PC-3 (cell line): Measurements from ENCODE around the gene DAND5.

Experiments
- EZH2phosphoT487 ChIP-seq: fragments of 300-600 bp; sonication (generic); IDR thresholded peaks from 2 replicates; pipeline ENCODE4 v1.6.1; 2018; ENCODE audit warnings: mild to moderate bottlenecking, antibody characterized with exemption, low read length, borderline replicate concordance
- TF ChIP-seq, protein P1 (sequence below): fragments of 300-600 bp; sonication (generic); conservative IDR thresholded peaks from 2 replicates; pipeline ENCODE4 v1.5.1; 2017; ENCODE audit warnings: antibody characterized with exemption, low read depth, mild to moderate bottlenecking, low read length

DNA sequence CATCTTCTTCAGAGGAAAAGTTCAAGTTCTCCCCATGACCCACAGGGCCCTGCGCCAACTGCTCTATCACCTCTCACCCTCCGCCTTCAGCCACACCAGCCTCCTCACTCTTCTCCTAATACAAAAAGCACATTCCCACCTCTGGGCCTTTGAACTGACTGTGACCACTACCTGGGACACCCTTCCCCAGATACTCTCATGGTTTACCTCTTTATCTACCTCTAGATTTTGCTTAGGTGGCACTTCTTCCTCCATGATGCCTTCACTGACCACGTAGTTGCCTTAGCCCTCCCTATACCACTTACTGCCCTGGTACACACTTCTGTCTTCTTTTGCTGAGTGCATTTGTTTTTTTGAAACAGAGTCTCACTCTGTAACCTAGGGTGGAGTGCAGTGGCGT is 46.4 kb upstream of the DAND5 start:
- TF ChIP-seq, protein P1, sequence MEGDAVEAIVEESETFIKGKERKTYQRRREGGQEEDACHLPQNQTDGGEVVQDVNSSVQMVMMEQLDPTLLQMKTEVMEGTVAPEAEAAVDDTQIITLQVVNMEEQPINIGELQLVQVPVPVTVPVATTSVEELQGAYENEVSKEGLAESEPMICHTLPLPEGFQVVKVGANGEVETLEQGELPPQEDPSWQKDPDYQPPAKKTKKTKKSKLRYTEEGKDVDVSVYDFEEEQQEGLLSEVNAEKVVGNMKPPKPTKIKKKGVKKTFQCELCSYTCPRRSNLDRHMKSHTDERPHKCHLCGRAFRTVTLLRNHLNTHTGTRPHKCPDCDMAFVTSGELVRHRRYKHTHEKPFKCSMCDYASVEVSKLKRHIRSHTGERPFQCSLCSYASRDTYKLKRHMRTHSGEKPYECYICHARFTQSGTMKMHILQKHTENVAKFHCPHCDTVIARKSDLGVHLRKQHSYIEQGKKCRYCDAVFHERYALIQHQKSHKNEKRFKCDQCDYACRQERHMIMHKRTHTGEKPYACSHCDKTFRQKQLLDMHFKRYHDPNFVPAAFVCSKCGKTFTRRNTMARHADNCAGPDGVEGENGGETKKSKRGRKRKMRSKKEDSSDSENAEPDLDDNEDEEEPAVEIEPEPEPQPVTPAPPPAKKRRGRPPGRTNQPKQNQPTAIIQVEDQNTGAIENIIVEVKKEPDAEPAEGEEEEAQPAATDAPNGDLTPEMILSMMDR, result no peak
- no peak for TF ChIP-seq EZH2phosphoT487
